Activated CD4-positive, alpha-beta T cell treated with anti-CD3 and anti-CD28 coated beads, Interleukin-2, amount 50 U/mL, for 48 hours (primary cell): ENCODE results near the gene ACKR2.
"Not testable (repeated sequence)": the region's sequence is repeated elsewhere in the genome, so short reads cannot be mapped to it uniquely, and the experiment has no call there.

ENCODE experiments used
- DNase-seq, 2 experiments: peaks; one replicate each; pipeline ENCODE4 v3.0.0-alpha.2; 2020

The ACKR2 gene

GRCh38 chr3:42802876-42803413, 6.3 kb upstream of the ACKR2 start:
- DNase-seq, result no peak

GRCh38 chr3:42803414-42804105, 5.7 kb upstream of the ACKR2 start:
- peak; percentile 36 to 53 for DNase-seq

GRCh38 chr3:42804106-42804830, 5.0 kb upstream of the ACKR2 start, which contains the start of gene HIGD1A:
HIGD1A (minus strand) TSS chr3:42804490; CDS start chr3:42794253, 10,237 bp downstream.
- peak; percentile 94 to 95 for DNase-seq

- DNase-seq, result no peak
Observed at GRCh38 chr3:42804831-42805132, 4.5 kb upstream of the ACKR2 start.

- no peak for DNase-seq
Observed at GRCh38 chr3:42805141-42805821, 4.0 kb upstream of the ACKR2 start.

- DNase-seq, result no peak
Observed at GRCh38 chr3:42807929-42808328, 1.3 kb upstream of the ACKR2 start.

- not testable (repeated sequence) for DNase-seq
Observed at GRCh38 chr3:42810706-42811105, 1.5 kb downstream of the ACKR2 start.

GRCh38 chr3:42811118-42811883, 2.1 kb downstream of the ACKR2 start:
- DNase-seq, result not testable (repeated sequence)

- DNase-seq, result no peak
Observed at GRCh38 chr3:42814246-42814645, 5.0 kb downstream of the ACKR2 start.

GRCh38 chr3:42814914-42815507, 5.8 kb downstream of the ACKR2 start:
- DNase-seq, result no peak

- no peak for DNase-seq
Observed at GRCh38 chr3:42815826-42816225, 6.6 kb downstream of the ACKR2 start.

GRCh38 chr3:42819351-42819965, 10.2 kb downstream of the ACKR2 start:
- no peak for DNase-seq

- no peak for DNase-seq
Observed at GRCh38 chr3:42820746-42821051, 11.5 kb downstream of the ACKR2 start.

- DNase-seq, result no peak
Observed at GRCh38 chr3:42822828-42823227, 13.6 kb downstream of the ACKR2 start.

- no peak for DNase-seq
Observed at GRCh38 chr3:42823351-42823750, 14.1 kb downstream of the ACKR2 start.

- DNase-seq, result no peak
Observed at GRCh38 chr3:42826141-42826540, 16.9 kb downstream of the ACKR2 start.

GRCh38 chr3:42827023-42827422, 17.8 kb downstream of the ACKR2 start:
- no peak for DNase-seq

GRCh38 chr3:42827654-42828053, 18.4 kb downstream of the ACKR2 start:
- no peak for DNase-seq

- no peak for DNase-seq
Observed at GRCh38 chr3:42829083-42829627, 19.9 kb downstream of the ACKR2 start.

GRCh38 chr3:42829628-42830436, 20.6 kb downstream of the ACKR2 start:
- no peak for DNase-seq
